HepG2 (cell line): ENCODE results near the gene C10orf90. TPM values are rescaled to one million over a fixed set of nuclear protein-coding genes. Genes with fewer than 3 reads are reported as not detected.

Experiments used
- CBX5 ChIP-seq: sonication (generic); formaldehyde crosslinking; IDR thresholded peaks from 2 replicates; pipeline ENCODE4 v1.4.0; 2020; ENCODE audit warnings: missing genetic modification reagents, borderline replicate concordance
- GLMP ChIP-seq: sonication (generic); formaldehyde crosslinking; IDR thresholded peaks from 2 replicates; pipeline ENCODE4 v1.9.0; 2021; ENCODE audit warnings: missing genetic modification reagents, mild to moderate bottlenecking, borderline replicate concordance
- HNF4G ChIP-seq, 2 experiments: sonication (generic) in 1 of 2; formaldehyde crosslinking in 1 of 2; IDR thresholded peaks; 2 replicates each; pipeline versions ENCODE4 v1.4.0 to v1.6.1; 2011 to 2020; ENCODE audit warnings: borderline replicate concordance in 2 of 2, low read depth in 2 of 2, mild to moderate bottlenecking in 2 of 2, low read length in 1 of 2, missing genetic modification reagents in 1 of 2, moderate library complexity in 1 of 2
- JUNB ChIP-seq: sonication (generic); formaldehyde crosslinking; IDR thresholded peaks from 2 replicates; pipeline ENCODE4 v1.8.0; 2022; ENCODE audit warnings: missing genetic modification reagents, mild to moderate bottlenecking, borderline replicate concordance
- NFIC ChIP-seq: IDR thresholded peaks from 2 replicates; pipeline ENCODE4 v1.6.1; 2012; ENCODE audit warnings: mild to moderate bottlenecking, low read length, inconsistent platforms
- TFDP2 ChIP-seq: sonication (generic); formaldehyde crosslinking; IDR thresholded peaks from 2 replicates; pipeline ENCODE4 v1.4.0; 2020; ENCODE audit warnings: missing genetic modification reagents
- ZHX2 ChIP-seq, 2 experiments: sonication (generic) in 1 of 2; formaldehyde crosslinking in 1 of 2; IDR thresholded peaks; 2 replicates each; pipeline versions ENCODE4 v1.6.1 to v1.9.0; 2014 to 2022; ENCODE audit warnings: antibody characterized with exemption in 1 of 2, borderline replicate concordance in 1 of 2, inconsistent platforms in 1 of 2, low read depth in 1 of 2, missing genetic modification reagents in 1 of 2
- ZNF782 ChIP-seq: sonication (generic); formaldehyde crosslinking; IDR thresholded peaks from 2 replicates; pipeline ENCODE4 v1.4.0; 2020; ENCODE audit warnings: missing genetic modification reagents, mild to moderate bottlenecking, borderline replicate concordance
- polyA plus RNA-seq, 8 experiments: library from polyadenylated mRNA; depleted of rRNA in 3 of 8; stranded (reverse) in 7 of 8; unstranded in 1 of 8; fragments of >200 nt; fragmentation: Illumina TruSeq in 4 of 8; extraction: Trizol in 4 of 8; gene quantifications; 2 replicates each; pipeline versions ENCODE4 v1.2.1 to v1.2.3, GENCODE V29; 2011 to 2016; ENCODE audit warnings: low read depth in 4 of 8, missing spikeins in 1 of 8, mixed read lengths in 1 of 8; ENCODE audit not compliant: insufficient read depth in 1 of 8
- total RNA-seq, 5 experiments: library from RNA; depleted of rRNA; stranded (reverse); fragments of >200 nt; fragmentation: Illumina TruSeq; extraction: Trizol; gene quantifications; 2 replicates each; pipeline ENCODE4 v1.2.3, GENCODE V29; 2016; ENCODE audit warnings: low read depth in 1 of 5

Gene C10orf90
- total and polyA plus RNA-seq, 2 of the 13 experiments (the other 11 are each of a cell fraction or from before 2014, with no cell fraction given): not detected

- TF ChIP-seq ZHX2 (IDR thresholded peaks at IDR 0.05; ENCODE audit: low read depth) (no peak), ZHX2 (CRISPR knock-in tag; IDR thresholded peaks at IDR 0.05; ENCODE audit: borderline replicate concordance) (no peak), GLMP (no peak), HNF4G (IDR thresholded peaks at IDR 0.05; ENCODE audit: borderline replicate concordance, low read depth, low read length) (no peak), HNF4G (CRISPR knock-in tag; IDR thresholded peaks at IDR 0.05; ENCODE audit: borderline replicate concordance, low read depth) (no peak), NFIC (no peak), JUNB (CRISPR knock-in tag) (no peak), CBX5 (CRISPR knock-in tag) (no peak), ZNF782 (CRISPR knock-in tag) (no peak), TFDP2 (CRISPR knock-in tag) (no peak)
These were observed 100.8 kb downstream of the C10orf90 start (continued) for GRCh38 chr10:126569513-126570244.
